Peyer's patch (tissue), 4 donors: ENCODE data around the gene NPAS2.

Source experiments
- CTCF ChIP-seq, 6 experiments: fragments of 450-650 bp in 4 of 6; fragments of 200-600 bp in 2 of 6; sonication (generic) in 1 of 6; IDR thresholded peaks; one replicate each; pipeline ENCODE4 v1.5.1; 2017 to 2019; ENCODE audit warnings: antibody characterized with exemption in 6 of 6, mild to moderate bottlenecking in 3 of 6, moderate library complexity in 1 of 6
- POLR2A ChIP-seq, 2 donors: fragments of 450-650 bp; IDR thresholded peaks; one replicate each; pipeline ENCODE4 v1.5.1; 2017; ENCODE audit warnings: antibody characterized with exemption in 2 of 2, mild to moderate bottlenecking in 2 of 2, moderate library complexity in 2 of 2

- TF ChIP-seq CTCF (IDR thresholded peaks at IDR 0.05): no peak
- no peak for TF ChIP-seq POLR2A (IDR thresholded peaks at IDR 0.05)
These were observed 37.4 kb downstream of the NPAS2 start for GRCh38 chr2:100857341-100857740.
